WTC11 (cell line): ENCODE measurements around the gene PPIG.
"Not testable (repeated sequence)": the region's sequence is repeated elsewhere in the genome, so short reads cannot be mapped to it uniquely, and the experiment has no call there.

Source experiments
- ATF1 ChIP-seq: sonication (generic); formaldehyde crosslinking; IDR thresholded peaks from 2 replicates; pipeline ENCODE4 v1.8.1; 2023; ENCODE audit warnings: mild to moderate bottlenecking, moderate library complexity, missing genetic modification reagents
- ELF4 ChIP-seq: sonication (generic); formaldehyde crosslinking; IDR thresholded peaks from 2 replicates; pipeline ENCODE4 v1.8.1; 2022; ENCODE audit warnings: low read depth, mild to moderate bottlenecking, moderate library complexity, missing genetic modification reagents
- ESRRA ChIP-seq: sonication (generic); formaldehyde crosslinking; IDR thresholded peaks from 2 replicates; pipeline ENCODE4 v1.8.1; 2022; ENCODE audit warnings: mild to moderate bottlenecking, missing genetic modification reagents, borderline replicate concordance
- JUN ChIP-seq: sonication (generic); formaldehyde crosslinking; IDR thresholded peaks from 2 replicates; pipeline ENCODE4 v1.8.0; 2023; ENCODE audit warnings: mild to moderate bottlenecking, missing genetic modification reagents
- NFYB ChIP-seq: sonication (generic); formaldehyde crosslinking; conservative IDR thresholded peaks from 2 replicates; pipeline ENCODE4 v1.8.0; 2022; ENCODE audit warnings: low read depth, missing genetic modification reagents
- ZNF263 ChIP-seq: sonication (generic); formaldehyde crosslinking; IDR thresholded peaks from 2 replicates; pipeline ENCODE4 v1.8.1; 2022; ENCODE audit warnings: low read depth, mild to moderate bottlenecking, moderate library complexity, missing genetic modification reagents
- TF ChIP-seq, protein P1 (sequence below): sonication (generic); formaldehyde crosslinking; IDR thresholded peaks from 2 replicates; pipeline ENCODE4 v1.8.1; 2022; ENCODE audit warnings: low read depth, missing genetic modification reagents, borderline replicate concordance
- TF ChIP-seq, protein P2 (sequence below): fragments of 200-600 bp; IDR thresholded peaks from 2 replicates; pipeline ENCODE4 v1.8.0; 2022; ENCODE audit warnings: antibody characterized with exemption
- TF ChIP-seq, protein P3 (sequence below): sonication (generic); formaldehyde crosslinking; conservative IDR thresholded peaks from 2 replicates; pipeline ENCODE4 v1.8.1; 2023; ENCODE audit warnings: mild to moderate bottlenecking, low read depth, missing genetic modification reagents, moderate library complexity
- TF ChIP-seq, protein P4 (sequence below): sonication (generic); formaldehyde crosslinking; IDR thresholded peaks from 2 replicates; pipeline ENCODE4 v1.8.1; 2022; ENCODE audit warnings: low read depth, mild to moderate bottlenecking, moderate library complexity, missing genetic modification reagents, borderline replicate concordance

DNA sequence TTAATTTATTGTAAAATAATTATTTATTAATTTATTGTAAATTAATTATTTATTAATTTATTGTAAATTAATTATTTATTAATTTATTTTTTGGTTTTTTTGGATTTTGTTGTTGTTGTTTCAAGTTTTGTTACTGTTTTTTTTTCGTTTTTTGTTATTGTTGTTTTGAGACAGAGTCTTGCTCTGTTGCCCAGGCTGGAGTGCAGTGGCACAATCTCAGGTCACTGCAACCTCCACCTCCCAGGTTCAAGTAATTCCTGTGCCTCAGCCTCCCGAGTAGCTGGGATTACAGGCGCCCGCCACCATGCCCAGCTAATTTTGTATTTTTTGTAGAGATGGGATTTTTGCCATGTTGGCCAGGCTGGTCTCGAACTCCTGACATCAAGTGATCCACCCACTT lies 22.1 kb upstream of the PPIG start:
- TF ChIP-seq, protein P1, sequence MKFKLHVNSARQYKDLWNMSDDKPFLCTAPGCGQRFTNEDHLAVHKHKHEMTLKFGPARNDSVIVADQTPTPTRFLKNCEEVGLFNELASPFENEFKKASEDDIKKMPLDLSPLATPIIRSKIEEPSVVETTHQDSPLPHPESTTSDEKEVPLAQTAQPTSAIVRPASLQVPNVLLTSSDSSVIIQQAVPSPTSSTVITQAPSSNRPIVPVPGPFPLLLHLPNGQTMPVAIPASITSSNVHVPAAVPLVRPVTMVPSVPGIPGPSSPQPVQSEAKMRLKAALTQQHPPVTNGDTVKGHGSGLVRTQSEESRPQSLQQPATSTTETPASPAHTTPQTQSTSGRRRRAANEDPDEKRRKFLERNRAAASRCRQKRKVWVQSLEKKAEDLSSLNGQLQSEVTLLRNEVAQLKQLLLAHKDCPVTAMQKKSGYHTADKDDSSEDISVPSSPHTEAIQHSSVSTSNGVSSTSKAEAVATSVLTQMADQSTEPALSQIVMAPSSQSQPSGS (CRISPR knock-in tag): not testable (repeated sequence)
- TF ChIP-seq, protein P2, sequence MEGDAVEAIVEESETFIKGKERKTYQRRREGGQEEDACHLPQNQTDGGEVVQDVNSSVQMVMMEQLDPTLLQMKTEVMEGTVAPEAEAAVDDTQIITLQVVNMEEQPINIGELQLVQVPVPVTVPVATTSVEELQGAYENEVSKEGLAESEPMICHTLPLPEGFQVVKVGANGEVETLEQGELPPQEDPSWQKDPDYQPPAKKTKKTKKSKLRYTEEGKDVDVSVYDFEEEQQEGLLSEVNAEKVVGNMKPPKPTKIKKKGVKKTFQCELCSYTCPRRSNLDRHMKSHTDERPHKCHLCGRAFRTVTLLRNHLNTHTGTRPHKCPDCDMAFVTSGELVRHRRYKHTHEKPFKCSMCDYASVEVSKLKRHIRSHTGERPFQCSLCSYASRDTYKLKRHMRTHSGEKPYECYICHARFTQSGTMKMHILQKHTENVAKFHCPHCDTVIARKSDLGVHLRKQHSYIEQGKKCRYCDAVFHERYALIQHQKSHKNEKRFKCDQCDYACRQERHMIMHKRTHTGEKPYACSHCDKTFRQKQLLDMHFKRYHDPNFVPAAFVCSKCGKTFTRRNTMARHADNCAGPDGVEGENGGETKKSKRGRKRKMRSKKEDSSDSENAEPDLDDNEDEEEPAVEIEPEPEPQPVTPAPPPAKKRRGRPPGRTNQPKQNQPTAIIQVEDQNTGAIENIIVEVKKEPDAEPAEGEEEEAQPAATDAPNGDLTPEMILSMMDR: not testable (repeated sequence)
- TF ChIP-seq, protein P3, sequence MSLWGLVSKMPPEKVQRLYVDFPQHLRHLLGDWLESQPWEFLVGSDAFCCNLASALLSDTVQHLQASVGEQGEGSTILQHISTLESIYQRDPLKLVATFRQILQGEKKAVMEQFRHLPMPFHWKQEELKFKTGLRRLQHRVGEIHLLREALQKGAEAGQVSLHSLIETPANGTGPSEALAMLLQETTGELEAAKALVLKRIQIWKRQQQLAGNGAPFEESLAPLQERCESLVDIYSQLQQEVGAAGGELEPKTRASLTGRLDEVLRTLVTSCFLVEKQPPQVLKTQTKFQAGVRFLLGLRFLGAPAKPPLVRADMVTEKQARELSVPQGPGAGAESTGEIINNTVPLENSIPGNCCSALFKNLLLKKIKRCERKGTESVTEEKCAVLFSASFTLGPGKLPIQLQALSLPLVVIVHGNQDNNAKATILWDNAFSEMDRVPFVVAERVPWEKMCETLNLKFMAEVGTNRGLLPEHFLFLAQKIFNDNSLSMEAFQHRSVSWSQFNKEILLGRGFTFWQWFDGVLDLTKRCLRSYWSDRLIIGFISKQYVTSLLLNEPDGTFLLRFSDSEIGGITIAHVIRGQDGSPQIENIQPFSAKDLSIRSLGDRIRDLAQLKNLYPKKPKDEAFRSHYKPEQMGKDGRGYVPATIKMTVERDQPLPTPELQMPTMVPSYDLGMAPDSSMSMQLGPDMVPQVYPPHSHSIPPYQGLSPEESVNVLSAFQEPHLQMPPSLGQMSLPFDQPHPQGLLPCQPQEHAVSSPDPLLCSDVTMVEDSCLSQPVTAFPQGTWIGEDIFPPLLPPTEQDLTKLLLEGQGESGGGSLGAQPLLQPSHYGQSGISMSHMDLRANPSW (CRISPR knock-in tag): not testable (repeated sequence)
- not testable (repeated sequence) for TF ChIP-seq NFYB; JUN (CRISPR knock-in tag); ESRRA (CRISPR knock-in tag); ELF4 (CRISPR knock-in tag); ZNF263 (CRISPR knock-in tag); ATF1 (CRISPR knock-in tag)
- TF ChIP-seq, protein P4, sequence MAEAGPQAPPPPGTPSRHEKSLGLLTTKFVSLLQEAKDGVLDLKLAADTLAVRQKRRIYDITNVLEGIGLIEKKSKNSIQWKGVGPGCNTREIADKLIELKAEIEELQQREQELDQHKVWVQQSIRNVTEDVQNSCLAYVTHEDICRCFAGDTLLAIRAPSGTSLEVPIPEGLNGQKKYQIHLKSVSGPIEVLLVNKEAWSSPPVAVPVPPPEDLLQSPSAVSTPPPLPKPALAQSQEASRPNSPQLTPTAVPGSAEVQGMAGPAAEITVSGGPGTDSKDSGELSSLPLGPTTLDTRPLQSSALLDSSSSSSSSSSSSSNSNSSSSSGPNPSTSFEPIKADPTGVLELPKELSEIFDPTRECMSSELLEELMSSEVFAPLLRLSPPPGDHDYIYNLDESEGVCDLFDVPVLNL: not testable (repeated sequence)
